ENCODE measurements around the gene COL4A1. TPM values are rescaled to one million over a fixed set of nuclear protein-coding genes. Genes with fewer than 3 reads are reported as not detected.

The COL4A1 gene
- total RNA-seq, 1 donor from 2014 or later: 5,210 TPM

DNA sequence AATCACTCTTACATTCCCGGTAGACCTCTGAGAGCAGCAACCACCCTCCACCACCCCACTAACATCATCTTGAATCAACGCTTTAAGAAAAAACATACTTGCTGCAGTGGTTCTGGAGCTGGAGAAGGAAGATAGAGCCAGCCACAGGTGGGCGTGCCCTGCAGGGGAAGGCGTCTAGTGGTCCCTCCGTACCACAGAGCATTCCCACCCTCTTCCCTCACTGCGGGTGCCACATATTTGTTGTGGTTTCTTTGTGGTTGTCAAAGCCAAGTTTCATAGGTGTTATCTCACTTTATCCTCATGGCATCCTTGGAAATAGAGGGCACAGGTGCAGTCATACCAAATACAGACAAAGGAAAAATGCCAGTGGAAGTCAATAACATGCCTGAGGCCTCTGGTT, 22.3 kb upstream of the COL4A1 start:
- Mint-ChIP-seq H3K27me3 (ENCODE audit: low read depth) (no peaks in the 10 kb centered on the region), H3K36me3 (ENCODE audit: low read depth) (peaks cover 33% of the 10 kb centered on the region), H3K4me1 (ENCODE audit: low read depth) (peaks cover 100% of the 10 kb centered on the region), H3K9me3 (ENCODE audit: low read depth) (no peaks in the 10 kb centered on the region), H3K27ac (ENCODE audit: unreplicated experiment) (peak overlapping the region; percentile 98), H3K4me3 (ENCODE audit: unreplicated experiment) (no peak overlapping the region)
- no peak for DNase-seq (ENCODE audit: low spot score)
- TF ChIP-seq, protein P1, sequence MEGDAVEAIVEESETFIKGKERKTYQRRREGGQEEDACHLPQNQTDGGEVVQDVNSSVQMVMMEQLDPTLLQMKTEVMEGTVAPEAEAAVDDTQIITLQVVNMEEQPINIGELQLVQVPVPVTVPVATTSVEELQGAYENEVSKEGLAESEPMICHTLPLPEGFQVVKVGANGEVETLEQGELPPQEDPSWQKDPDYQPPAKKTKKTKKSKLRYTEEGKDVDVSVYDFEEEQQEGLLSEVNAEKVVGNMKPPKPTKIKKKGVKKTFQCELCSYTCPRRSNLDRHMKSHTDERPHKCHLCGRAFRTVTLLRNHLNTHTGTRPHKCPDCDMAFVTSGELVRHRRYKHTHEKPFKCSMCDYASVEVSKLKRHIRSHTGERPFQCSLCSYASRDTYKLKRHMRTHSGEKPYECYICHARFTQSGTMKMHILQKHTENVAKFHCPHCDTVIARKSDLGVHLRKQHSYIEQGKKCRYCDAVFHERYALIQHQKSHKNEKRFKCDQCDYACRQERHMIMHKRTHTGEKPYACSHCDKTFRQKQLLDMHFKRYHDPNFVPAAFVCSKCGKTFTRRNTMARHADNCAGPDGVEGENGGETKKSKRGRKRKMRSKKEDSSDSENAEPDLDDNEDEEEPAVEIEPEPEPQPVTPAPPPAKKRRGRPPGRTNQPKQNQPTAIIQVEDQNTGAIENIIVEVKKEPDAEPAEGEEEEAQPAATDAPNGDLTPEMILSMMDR (IDR thresholded peaks at IDR 0.05): no peak

DNA sequence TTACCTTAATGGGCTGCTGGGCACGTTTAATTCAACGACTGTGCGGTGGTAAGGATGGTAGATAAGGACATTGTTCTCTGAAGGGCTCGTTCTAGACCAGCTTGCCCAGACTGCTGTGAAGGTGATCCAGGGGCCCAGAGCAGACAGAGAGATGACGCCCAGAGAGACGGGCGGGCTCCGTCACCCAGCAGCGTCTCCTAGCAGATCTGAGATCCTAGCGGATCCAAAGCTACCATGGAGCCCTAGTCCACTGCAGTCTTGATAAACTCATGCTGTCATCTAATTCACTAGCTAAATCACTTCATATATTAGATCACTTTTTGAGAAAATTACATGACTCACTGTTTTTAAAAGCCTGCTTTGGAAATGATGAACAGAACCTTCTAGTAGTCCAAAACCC, 21.6 kb upstream of the COL4A1 start:
- no peaks in the 10 kb centered on the region for H3K9me3 Mint-ChIP-seq (ENCODE audit: low read depth)
- H3K36me3 Mint-ChIP-seq (ENCODE audit: low read depth): peaks cover 35% of the 10 kb centered on the region
- peaks cover 100% of the 10 kb centered on the region for H3K4me1 Mint-ChIP-seq (ENCODE audit: low read depth)
- TF ChIP-seq, protein P1 (IDR thresholded peaks at IDR 0.05): no peak
- DNase-seq (ENCODE audit: low spot score): no peak
- H3K27me3 Mint-ChIP-seq (ENCODE audit: low read depth): no peaks in the 10 kb centered on the region
- no peak overlapping the region for H3K4me3 Mint-ChIP-seq (ENCODE audit: unreplicated experiment)
- H3K27ac Mint-ChIP-seq (ENCODE audit: unreplicated experiment): peak overlapping the region; percentile 98

DNA sequence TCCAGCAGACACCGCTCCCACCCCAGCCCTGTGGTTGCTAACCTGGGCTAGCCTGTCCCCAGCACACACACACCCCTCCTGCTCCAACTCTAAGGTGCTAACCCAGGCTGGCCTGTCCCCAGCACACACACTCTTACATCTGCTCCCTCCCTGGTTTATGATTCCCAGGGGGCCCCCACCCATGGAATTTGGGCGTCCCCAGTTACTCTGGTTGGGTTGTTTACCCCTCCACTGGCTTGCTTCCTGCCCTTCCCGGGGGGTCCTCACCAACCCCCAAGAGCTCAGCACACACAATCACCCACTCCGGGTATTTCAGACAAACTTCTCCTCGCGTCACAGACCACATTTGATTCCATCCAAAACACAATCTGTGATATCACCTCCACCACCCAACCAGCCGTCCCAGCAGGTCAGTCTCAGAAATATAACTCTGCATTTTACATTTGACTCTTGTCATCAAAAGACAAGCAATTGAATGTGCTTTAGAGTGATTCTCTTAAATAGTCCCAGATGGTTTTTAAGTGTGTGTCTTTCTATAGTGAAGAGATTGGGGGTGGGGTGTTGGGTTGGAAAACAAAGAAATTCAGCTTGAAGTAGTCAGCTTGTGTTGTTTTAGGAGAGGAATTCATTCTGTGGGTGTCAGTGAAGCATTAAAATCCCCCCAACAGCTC, 20.2 kb upstream of the COL4A1 start:
- H3K4me1 Mint-ChIP-seq (ENCODE audit: low read depth): peaks cover 100% of the 10 kb centered on the region
- peak overlapping the region; percentile 95 for H3K27ac Mint-ChIP-seq (ENCODE audit: unreplicated experiment)
- H3K4me3 Mint-ChIP-seq (ENCODE audit: unreplicated experiment): peak overlapping the region; percentile 47
- TF ChIP-seq, protein P1 (IDR thresholded peaks at IDR 0.05): no peak
- DNase-seq (ENCODE audit: low spot score): peak; percentile 81
- no peaks in the 10 kb centered on the region for H3K9me3 Mint-ChIP-seq (ENCODE audit: low read depth)
- H3K36me3 Mint-ChIP-seq (ENCODE audit: low read depth): peaks cover 28% of the 10 kb centered on the region
- no peaks in the 10 kb centered on the region for H3K27me3 Mint-ChIP-seq (ENCODE audit: low read depth)

DNA sequence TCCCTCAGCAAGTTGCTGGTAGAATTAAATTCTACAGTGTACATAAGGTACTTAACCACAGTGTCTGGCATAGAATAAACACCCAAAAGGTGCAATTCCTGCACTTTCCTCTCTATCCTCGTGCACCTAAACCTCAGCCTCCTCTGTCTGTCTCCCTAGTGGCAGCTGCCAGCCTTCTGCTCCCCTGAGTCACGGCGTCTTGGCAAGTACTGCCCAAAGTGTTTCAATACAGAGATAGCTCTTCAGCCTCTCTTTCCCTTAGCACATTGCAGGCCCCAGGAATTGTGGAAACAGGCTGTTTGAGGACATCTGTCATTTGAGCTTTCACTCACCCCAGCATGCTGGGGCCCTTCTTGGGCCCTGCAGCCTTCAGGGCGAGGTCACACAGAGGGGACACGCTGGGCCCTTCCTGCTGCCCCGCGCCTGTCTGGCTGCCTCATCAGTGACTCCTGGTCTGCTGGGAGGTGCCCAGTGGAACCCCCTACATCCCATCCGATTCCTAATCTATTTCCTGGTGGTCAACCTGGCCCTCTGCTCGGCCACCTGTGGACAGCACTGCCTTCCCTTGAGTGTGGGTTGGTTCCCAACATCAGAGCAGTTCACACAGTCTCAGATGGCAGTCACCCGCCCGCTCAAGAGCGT, 19.4 kb upstream of the COL4A1 start:
- peaks cover 100% of the 10 kb centered on the region for H3K4me1 Mint-ChIP-seq (ENCODE audit: low read depth)
- peaks cover 32% of the 10 kb centered on the region for H3K36me3 Mint-ChIP-seq (ENCODE audit: low read depth)

DNA sequence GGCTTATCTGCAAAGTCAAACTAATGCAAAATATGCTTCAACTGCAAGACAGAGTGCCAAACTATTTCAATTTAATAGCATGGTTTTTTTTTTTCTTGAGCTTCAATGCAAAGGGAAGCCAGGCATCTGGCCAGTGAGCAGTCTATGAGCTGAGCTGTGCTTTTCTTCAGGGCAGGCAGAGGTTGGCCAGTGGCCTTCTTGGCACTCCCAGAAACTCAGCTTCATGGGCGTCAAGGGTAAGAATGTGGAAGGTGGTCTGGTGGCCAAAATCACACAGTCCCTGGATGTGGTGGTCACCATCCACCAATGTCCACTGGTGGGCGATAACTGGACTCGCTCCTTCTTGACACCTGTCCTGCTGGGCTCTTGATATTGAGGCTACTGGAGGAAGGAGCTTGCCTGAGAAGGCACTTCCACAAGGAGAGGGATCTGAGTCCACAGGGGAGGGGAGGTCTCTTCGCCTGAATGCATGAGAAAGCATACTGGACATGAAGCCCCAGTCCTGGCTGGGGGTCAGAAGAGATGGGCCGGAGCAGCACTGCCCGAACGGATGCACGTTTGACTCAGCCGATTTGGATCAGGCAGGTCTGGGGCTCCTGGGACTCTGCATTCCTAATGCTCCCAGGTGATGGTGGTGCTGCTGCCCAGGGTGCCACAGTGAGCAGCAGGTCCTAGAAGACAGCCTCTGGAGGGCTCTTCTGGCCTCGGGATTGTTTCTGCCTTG, 17.2 kb upstream of the COL4A1 start:
- no peak for DNase-seq (ENCODE audit: low spot score)
- Mint-ChIP-seq H3K9me3 (ENCODE audit: low read depth) (no peaks in the 10 kb centered on the region), H3K27ac (ENCODE audit: unreplicated experiment) (peak overlapping the region; percentile 88), H3K27me3 (ENCODE audit: low read depth) (no peaks in the 10 kb centered on the region), H3K4me3 (ENCODE audit: unreplicated experiment) (no peak overlapping the region), H3K4me1 (ENCODE audit: low read depth) (peaks cover 95% of the 10 kb centered on the region), H3K36me3 (ENCODE audit: low read depth) (peaks cover 25% of the 10 kb centered on the region)
- TF ChIP-seq, protein P1 (IDR thresholded peaks at IDR 0.05): no peak

More for the DNA sequence above, 19.4 kb upstream of the COL4A1 start:
- peak overlapping the region; percentile 95 for H3K27ac Mint-ChIP-seq (ENCODE audit: unreplicated experiment)
- TF ChIP-seq, protein P1 (IDR thresholded peaks at IDR 0.05): no peak
- H3K27me3 Mint-ChIP-seq (ENCODE audit: low read depth): no peaks in the 10 kb centered on the region
- no peaks in the 10 kb centered on the region for H3K9me3 Mint-ChIP-seq (ENCODE audit: low read depth)
- DNase-seq (ENCODE audit: low spot score): peak; percentile 65
- H3K4me3 Mint-ChIP-seq (ENCODE audit: unreplicated experiment): peak overlapping the region; percentile 47

Measured in chondrocyte (in vitro differentiated cells).